PC-9 (cell line): Measurements from ENCODE around the gene GATA1. TPM values are rescaled to one million over a fixed set of nuclear protein-coding genes. Genes with fewer than 3 reads are reported as not detected.

Experiments used
- BruUV-seq: library from RNA; stranded (reverse); fragments of 400-500 nt; replicated peaks from 2 replicates; lab custom pipeline; 2021; lab: Mats Ljungman, UMichigan
- CTCF ChIA-PET: fragments of 300-600 bp; sonication (Branson Sonifier 250); formaldehyde crosslinking; loops from one replicate; lab custom pipeline; 2022; ENCODE audit warnings: antibody characterized with exemption; lab: Charles Lee
- POLR2A ChIA-PET: fragments of 300-600 bp; sonication (Branson Sonifier 250); formaldehyde crosslinking; loops from one replicate; lab custom pipeline; 2022; ENCODE audit warnings: antibody characterized with exemption; ENCODE audit not compliant: unreplicated experiment; lab: Charles Lee
- DNase-seq, 2 experiments: peaks; one replicate each; pipeline versions ENCODE4 v3.0.0 to v3.0.0-alpha.2; 2015 to 2022; ENCODE audit warnings: mixed read lengths in 1 of 2
- H2AFZ ChIP-seq: fragments of 200-600 bp; sonication (generic); 2 replicates; pipeline ENCODE4 v1.8.1; 2017; ENCODE audit warnings: antibody characterized with exemption
- H3F3A ChIP-seq: fragments of 200-600 bp; sonication (generic); 2 replicates; pipeline ENCODE4 v1.8.1; 2017; ENCODE audit warnings: antibody characterized with exemption, mild to moderate bottlenecking, low read depth; ENCODE audit not compliant: insufficient read depth
- H3K27ac ChIP-seq: fragments of 200-600 bp; sonication (generic); 2 replicates; pipeline ENCODE4 v1.6.1; 2016; ENCODE audit warnings: mixed run types
- H3K27me3 ChIP-seq: fragments of 200-600 bp; sonication (generic); 2 replicates; pipeline ENCODE4 v1.6.1; 2016; ENCODE audit warnings: low read depth, mixed run types; ENCODE audit not compliant: insufficient read depth
- H3K36me3 ChIP-seq: fragments of 200-600 bp; sonication (generic); 2 replicates; pipeline ENCODE4 v1.6.1; 2016; ENCODE audit warnings: low read depth, mixed run types
- H3K4me1 ChIP-seq: fragments of 200-600 bp; sonication (generic); replicated peaks from 2 replicates; pipeline ENCODE4 v1.6.1; 2016; ENCODE audit warnings: mixed run types; ENCODE audit not compliant: insufficient read depth
- H3K4me2 ChIP-seq: fragments of 200-600 bp; sonication (generic); 2 replicates; pipeline ENCODE4 v1.6.1; 2017; ENCODE audit warnings: mixed run types
- H3K4me3 ChIP-seq: fragments of 200-600 bp; sonication (generic); 2 replicates; pipeline ENCODE4 v1.6.1; 2016; ENCODE audit warnings: mixed run types
- H3K79me2 ChIP-seq: fragments of 200-600 bp; sonication (generic); 2 replicates; pipeline ENCODE4 v1.6.1; 2017; ENCODE audit warnings: low read depth, mixed run types
- H3K9me2 ChIP-seq: fragments of 200-600 bp; sonication (generic); 2 replicates; pipeline ENCODE4 v1.8.1; 2017; ENCODE audit warnings: mild to moderate bottlenecking; ENCODE audit not compliant: insufficient read depth
- H3K9me3 ChIP-seq: fragments of 200-600 bp; sonication (generic); 2 replicates; pipeline ENCODE4 v1.8.1; 2016; ENCODE audit warnings: low read depth; ENCODE audit not compliant: insufficient read depth
- H4K20me1 ChIP-seq: fragments of 200-600 bp; sonication (generic); 2 replicates; pipeline ENCODE4 v1.8.1; 2017; ENCODE audit not compliant: insufficient read depth
- CTCF ChIP-seq: fragments of 200-600 bp; sonication (generic); conservative IDR thresholded peaks from 2 replicates; pipeline ENCODE4 v1.6.1; 2017; ENCODE audit warnings: mixed run types, antibody characterized with exemption, mild to moderate bottlenecking, moderate library complexity
- EZH2 ChIP-seq: fragments of 200-600 bp; sonication (generic); IDR thresholded peaks from 2 replicates; pipeline ENCODE4 v1.8.0; 2017; ENCODE audit warnings: antibody characterized with exemption, low read depth
- intact Hi-C: fragments of 100-400 bp; cut with micrococcal nuclease; formaldehyde crosslinking; loops from one replicate; pipeline ENCODE4 v1.10.0; 2022; ENCODE audit not compliant: unreplicated experiment
- total RNA-seq: library from RNA; stranded (reverse); gene quantifications from 2 replicates; pipeline ENCODE4 v1.2.3, GENCODE V29; 2021

GATA1 gene
- total RNA-seq, 1 experiment from 2014 or later: not detected

DNA sequence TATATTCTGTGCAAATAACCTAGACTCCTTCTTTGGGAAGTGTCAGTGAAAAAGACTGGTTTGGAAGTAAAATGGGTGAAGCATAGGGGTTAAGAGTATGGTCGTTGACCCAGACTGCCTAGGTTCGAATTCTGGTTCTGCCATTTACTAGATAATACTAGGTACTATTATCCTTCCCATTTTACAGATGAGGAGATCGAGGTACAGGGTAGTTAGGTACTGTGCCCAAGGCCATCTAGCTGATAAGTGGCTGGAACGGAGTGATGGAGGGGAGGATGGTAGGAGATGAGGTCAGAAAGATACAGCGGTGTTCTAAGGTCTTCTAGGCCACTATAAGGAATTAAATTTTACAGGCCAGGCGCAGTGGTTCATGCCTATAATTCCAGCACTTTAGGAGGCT lies 13.8 kb upstream of the GATA1 start:
- Histone ChIP-seq H3K4me3 (no peak overlapping the region), H2AFZ (no peak overlapping the region), H3K9me2 (no peaks in the 10 kb centered on the region), H3K9me3 (no peaks in the 10 kb centered on the region), H3K4me1 (no peaks in the 10 kb centered on the region), H3F3A (no peaks in the 10 kb centered on the region), H3K36me3 (no peaks in the 10 kb centered on the region), H4K20me1 (no peaks in the 10 kb centered on the region), H3K27ac (no peak overlapping the region), H3K79me2 (no peaks in the 10 kb centered on the region), H3K27me3 (no peaks in the 10 kb centered on the region), H3K4me2 (no peak overlapping the region)
- no peak for TF ChIP-seq EZH2
- TF ChIP-seq CTCF: no peak
- no peak for DNase-seq
- intact Hi-C loops: no loop called here
- no TSS peak for BruUV-seq
- POLR2A ChIA-PET: no interaction called here
- CTCF ChIA-PET: no interaction called here

- no TSS peak for BruUV-seq
- Histone ChIP-seq H3K27me3 (no peaks in the 10 kb centered on the region), H3K27ac (no peak overlapping the region), H3K4me2 (no peak overlapping the region), H4K20me1 (no peaks in the 10 kb centered on the region), H3K9me3 (no peaks in the 10 kb centered on the region), H2AFZ (no peak overlapping the region), H3K79me2 (no peaks in the 10 kb centered on the region), H3F3A (no peaks in the 10 kb centered on the region), H3K36me3 (no peaks in the 10 kb centered on the region), H3K9me2 (no peaks in the 10 kb centered on the region), H3K4me1 (no peaks in the 10 kb centered on the region), H3K4me3 (no peak overlapping the region)
- DNase-seq: no peak
- POLR2A ChIA-PET: no interaction called here
- TF ChIP-seq EZH2 (no peak), CTCF (no peak)
- intact Hi-C loops: no loop called here
- CTCF ChIA-PET: no interaction called here
These were observed 9.5 kb upstream of the GATA1 start for GRCh38 chrX:48776818-48777439.

GRCh38 chrX:48779399-48779798 lies 7.0 kb upstream of the GATA1 start:
- Histone ChIP-seq H3K79me2 (no peaks in the 10 kb centered on the region), H3K4me1 (no peaks in the 10 kb centered on the region), H3K36me3 (no peaks in the 10 kb centered on the region), H3K4me2 (no peak overlapping the region), H3K4me3 (no peak overlapping the region), H3K27me3 (no peaks in the 10 kb centered on the region), H3K9me3 (no peaks in the 10 kb centered on the region), H4K20me1 (no peaks in the 10 kb centered on the region), H3K9me2 (no peaks in the 10 kb centered on the region), H2AFZ (no peak overlapping the region), H3F3A (no peaks in the 10 kb centered on the region), H3K27ac (no peak overlapping the region)
- CTCF ChIA-PET: no interaction called here
- BruUV-seq: no TSS peak
- no peak for DNase-seq
- POLR2A ChIA-PET: no interaction called here
- intact Hi-C loops: no loop called here
- no peak for TF ChIP-seq CTCF
- TF ChIP-seq EZH2: no peak
